ENCODE results near the gene PRTN3.

The PRTN3 gene

DNA sequence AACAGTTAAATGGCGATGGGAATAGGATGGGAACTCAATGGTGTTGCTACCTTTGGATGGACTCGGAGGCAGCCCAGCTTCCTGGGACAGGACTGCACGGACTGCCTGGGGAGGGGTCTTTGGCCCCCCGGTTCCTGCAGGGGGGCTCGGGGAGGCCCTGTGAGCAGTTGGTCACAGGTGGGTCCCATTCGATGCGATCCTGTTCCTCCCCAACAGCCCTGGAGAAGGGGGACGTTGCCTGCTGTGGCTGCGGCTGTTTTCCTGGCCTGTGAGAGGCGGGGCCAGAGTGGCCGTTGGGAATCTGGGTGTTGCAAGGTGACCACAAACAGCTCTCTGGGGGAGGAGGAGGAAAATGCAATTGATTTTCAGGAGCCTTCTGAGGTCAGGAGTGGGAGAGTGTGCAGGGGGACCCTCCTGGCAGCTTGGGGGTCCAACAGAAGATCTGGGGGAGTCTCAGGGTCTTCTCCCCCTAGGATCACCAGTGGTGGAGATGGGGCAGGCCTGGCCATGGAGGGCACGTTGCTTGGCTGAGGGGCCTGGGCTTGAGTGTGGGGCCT, 17.2 kb upstream of the PRTN3 start:
- H3K27ac ChIP-seq: no peak overlapping the region
- TF ChIP-seq, protein P1, sequence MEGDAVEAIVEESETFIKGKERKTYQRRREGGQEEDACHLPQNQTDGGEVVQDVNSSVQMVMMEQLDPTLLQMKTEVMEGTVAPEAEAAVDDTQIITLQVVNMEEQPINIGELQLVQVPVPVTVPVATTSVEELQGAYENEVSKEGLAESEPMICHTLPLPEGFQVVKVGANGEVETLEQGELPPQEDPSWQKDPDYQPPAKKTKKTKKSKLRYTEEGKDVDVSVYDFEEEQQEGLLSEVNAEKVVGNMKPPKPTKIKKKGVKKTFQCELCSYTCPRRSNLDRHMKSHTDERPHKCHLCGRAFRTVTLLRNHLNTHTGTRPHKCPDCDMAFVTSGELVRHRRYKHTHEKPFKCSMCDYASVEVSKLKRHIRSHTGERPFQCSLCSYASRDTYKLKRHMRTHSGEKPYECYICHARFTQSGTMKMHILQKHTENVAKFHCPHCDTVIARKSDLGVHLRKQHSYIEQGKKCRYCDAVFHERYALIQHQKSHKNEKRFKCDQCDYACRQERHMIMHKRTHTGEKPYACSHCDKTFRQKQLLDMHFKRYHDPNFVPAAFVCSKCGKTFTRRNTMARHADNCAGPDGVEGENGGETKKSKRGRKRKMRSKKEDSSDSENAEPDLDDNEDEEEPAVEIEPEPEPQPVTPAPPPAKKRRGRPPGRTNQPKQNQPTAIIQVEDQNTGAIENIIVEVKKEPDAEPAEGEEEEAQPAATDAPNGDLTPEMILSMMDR (conservative IDR thresholded peaks at IDR 0.05): no peak

- TF ChIP-seq, protein P1 (conservative IDR thresholded peaks at IDR 0.05): no peak
- H3K27ac ChIP-seq: no peak overlapping the region
These were observed 15.9 kb upstream of the PRTN3 start for GRCh38 chr19:824885-825284.

DNA sequence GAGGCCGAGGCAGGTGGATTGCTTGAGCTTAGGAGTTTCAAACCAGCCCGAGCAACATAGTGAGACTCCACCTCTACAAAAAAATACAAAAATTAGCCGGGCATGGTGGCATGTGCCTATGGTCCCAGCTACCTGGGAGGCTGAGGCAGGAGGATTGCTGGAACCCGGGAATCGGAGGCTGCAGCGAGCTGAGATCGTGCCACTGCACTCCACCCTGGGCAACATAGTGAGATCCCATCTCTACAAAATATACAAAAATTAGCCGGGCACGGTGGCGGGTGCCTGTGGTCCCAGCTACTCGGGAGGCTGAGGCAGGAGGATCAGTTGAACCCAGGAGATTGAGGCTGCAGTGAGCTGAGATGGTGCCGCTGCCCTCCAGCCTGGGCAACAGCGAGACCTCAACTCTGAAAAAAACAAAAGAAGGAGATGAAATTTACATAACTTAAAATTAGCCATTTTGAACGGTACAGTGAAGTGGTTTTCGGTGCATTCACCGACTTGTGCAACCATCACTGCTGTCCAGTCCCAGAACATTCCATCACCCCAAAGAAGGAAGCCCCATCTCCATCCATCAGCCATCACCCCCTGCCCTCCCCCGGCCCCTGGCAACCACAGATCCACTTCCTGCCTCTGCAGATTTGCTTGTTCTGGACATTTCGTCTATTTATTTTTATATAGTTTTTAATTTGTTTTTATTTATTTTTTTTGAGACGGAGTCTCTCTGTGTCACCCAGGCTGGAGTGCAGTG, 14.7 kb upstream of the PRTN3 start:
- no peak overlapping the region for H3K27ac ChIP-seq
- TF ChIP-seq, protein P1 (conservative IDR thresholded peaks at IDR 0.05): no peak

DNA sequence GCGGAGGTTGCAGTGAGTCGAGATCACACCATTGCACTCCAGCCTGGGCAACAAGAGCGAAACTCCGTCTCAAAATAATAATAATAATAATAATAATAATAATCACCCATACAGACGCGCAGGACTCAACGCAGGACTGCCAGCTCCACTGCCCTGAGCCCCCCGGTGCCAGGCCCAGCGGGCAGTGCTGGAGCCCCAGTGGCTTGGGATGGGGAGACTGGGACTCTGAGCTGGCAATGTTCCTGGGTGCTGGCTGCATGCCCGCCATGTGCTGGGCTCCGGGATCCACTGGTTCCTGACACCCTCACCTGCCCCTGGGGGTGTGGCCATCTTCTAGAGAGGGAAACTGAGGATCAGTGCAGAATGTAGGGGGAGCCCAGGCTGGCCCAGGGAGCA, 13.5 kb upstream of the PRTN3 start:
- H3K27ac ChIP-seq: no peak overlapping the region
- TF ChIP-seq, protein P1 (conservative IDR thresholded peaks at IDR 0.05): no peak

DNA sequence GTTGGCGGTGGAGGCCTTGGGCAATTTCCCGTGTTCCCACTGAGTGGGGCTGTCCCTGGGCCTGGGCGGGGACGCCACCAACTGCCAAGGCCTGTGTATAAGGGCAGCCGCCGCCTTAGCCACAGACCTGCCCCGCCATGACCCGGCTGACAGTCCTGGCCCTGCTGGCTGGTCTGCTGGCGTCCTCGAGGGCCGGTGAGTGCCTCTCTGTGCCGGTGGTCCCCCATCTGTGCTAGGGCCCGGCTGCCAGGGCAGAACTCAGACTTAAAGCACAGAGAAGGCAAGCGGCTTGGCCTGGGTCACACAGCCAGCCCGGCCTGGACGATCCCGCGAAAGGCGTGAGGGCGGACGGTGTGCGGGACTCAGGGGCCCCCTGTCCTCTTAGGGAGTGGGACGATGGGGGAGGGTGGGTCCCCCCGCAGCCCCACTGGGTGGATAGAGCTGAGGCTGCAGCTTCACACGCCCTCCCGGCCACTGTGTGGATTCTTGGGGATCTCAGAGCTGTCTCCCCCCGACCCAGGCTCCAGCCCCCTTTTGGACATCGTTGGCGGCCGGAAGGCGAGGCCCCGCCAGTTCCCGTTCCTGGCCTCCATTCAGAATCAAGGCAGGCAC, 13.0 kb upstream of the PRTN3 start, which contains the start of gene AZU1:
Gene AZU1, plus strand, starts transcription at position 128 of the 612 bp plus-strand sequence. Its CDS starts 10 bp downstream, at position 138.
- no peak within 1 kb of the TSS for H3K27ac ChIP-seq
- TF ChIP-seq, protein P1 (conservative IDR thresholded peaks at IDR 0.05): no peak

GRCh38 chr19:829129-829758, 11.6 kb upstream of the PRTN3 start:
- TF ChIP-seq, protein P1 (conservative IDR thresholded peaks at IDR 0.05): no peak
- H3K27ac ChIP-seq: no peak overlapping the region
